MCF 10A (cell line): Measurements from ENCODE around the gene NCKAP1. TPM values are rescaled to one million over a fixed set of nuclear protein-coding genes. Genes with fewer than 3 reads are reported as not detected.

Experiments
- BruUV-seq: library from RNA; stranded (reverse); fragments of 400-500 nt; replicated peaks from 2 replicates; lab custom pipeline; 2021; lab: Mats Ljungman, UMichigan
- CTCF ChIA-PET: fragments of 300-600 bp; sonication (Branson Sonifier 250); formaldehyde crosslinking; extraction: SDS; loops from one replicate; lab custom pipeline; 2021; ENCODE audit warnings: antibody characterized with exemption, inconsistent platforms; lab: Yijun Ruan, JAX
- POLR2A ChIA-PET: fragments of 300-600, 350-650 bp; sonication (Branson Sonifier 250); formaldehyde crosslinking; extraction: SDS; loops from one replicate; lab custom pipeline; 2020; ENCODE audit warnings: antibody characterized with exemption, inconsistent platforms; lab: Yijun Ruan, JAX
- DNase-seq: peaks from one replicate; pipeline ENCODE4 v3.0.0-alpha.2; 2018; ENCODE audit not compliant: unreplicated experiment
- H3K27ac Mint-ChIP-seq: one replicate; pipeline ENCODE4 v1.8.0; 2022; ENCODE audit warnings: mild to moderate bottlenecking, low read depth, mixed read lengths; ENCODE audit not compliant: unreplicated experiment
- H3K27me3 Mint-ChIP-seq: one replicate; pipeline ENCODE4 v1.8.0; 2022; ENCODE audit warnings: mixed read lengths; ENCODE audit not compliant: insufficient read depth, unreplicated experiment
- H3K36me3 Mint-ChIP-seq: one replicate; pipeline ENCODE4 v1.8.0; 2022; ENCODE audit warnings: mild to moderate bottlenecking, moderate library complexity, mixed read lengths; ENCODE audit not compliant: insufficient read depth, unreplicated experiment
- H3K4me1 Mint-ChIP-seq: one replicate; pipeline ENCODE4 v1.8.0; 2022; ENCODE audit warnings: mixed read lengths; ENCODE audit not compliant: insufficient read depth, unreplicated experiment
- H3K4me3 Mint-ChIP-seq: one replicate; pipeline ENCODE4 v1.8.0; 2022; ENCODE audit warnings: mild to moderate bottlenecking, moderate library complexity, mixed read lengths; ENCODE audit not compliant: unreplicated experiment
- H3K9me3 Mint-ChIP-seq: one replicate; pipeline ENCODE4 v1.8.0; 2022; ENCODE audit warnings: mixed read lengths; ENCODE audit not compliant: unreplicated experiment
- intact Hi-C: fragments of 100-400 bp; cut with micrococcal nuclease; formaldehyde crosslinking; loops from 2 replicates; pipeline ENCODE4 v1.14.1; 2022
- total RNA-seq: library from RNA; stranded (reverse); gene quantifications from 2 replicates; pipeline ENCODE4 v1.2.3, GENCODE V29; 2022
- TF ChIP-seq, protein P1 (sequence below): fragments of 200-600 bp; IDR thresholded peaks from one replicate; pipeline ENCODE4 v1.8.0; 2022; ENCODE audit warnings: antibody characterized with exemption, mild to moderate bottlenecking; ENCODE audit not compliant: unreplicated experiment

Gene NCKAP1
- total RNA-seq, 1 experiment from 2014 or later = 160 TPM

DNA sequence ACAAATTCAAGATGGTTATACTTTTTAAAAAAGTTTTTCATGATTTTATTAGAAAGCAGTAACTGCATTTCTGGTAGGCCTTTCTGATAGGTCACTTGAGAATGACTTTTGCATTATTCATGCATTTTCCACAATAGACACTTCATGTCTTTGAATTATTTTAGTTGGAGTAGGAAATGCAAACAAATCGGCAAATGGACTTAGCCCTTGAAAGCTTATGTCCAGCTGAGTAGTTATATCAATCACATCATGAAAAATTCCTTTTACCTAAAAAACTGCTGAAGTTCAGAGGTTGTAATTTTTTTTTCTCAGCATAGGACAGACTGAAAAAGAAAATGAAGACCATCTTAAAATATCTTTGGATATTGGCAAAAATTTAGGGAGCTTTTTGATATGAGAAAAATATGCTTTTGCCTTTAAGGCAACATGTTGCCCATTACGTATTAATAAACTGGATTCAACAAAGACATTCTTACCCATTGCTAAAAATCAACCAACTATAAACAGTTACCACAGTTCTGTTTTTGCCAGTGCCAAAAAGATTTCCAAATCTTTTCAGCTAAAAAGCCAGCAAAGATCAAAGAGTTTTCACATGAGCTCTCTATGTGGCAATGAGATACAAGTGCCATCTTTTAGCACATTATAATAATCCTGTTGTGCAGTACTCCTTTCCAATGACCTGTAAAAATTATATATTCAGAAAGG is 126.3 kb downstream of the NCKAP1 start:
- no peak overlapping the region for H3K27ac Mint-ChIP-seq
- DNase-seq = no peak
- intact Hi-C loops = no loop called here
- no TSS peak for BruUV-seq
- no peaks in the 10 kb centered on the region for H3K27me3 Mint-ChIP-seq
- peaks cover 72% of the 10 kb centered on the region for H3K36me3 Mint-ChIP-seq
- peaks cover 7% of the 10 kb centered on the region for H3K4me1 Mint-ChIP-seq
- no peak overlapping the region for H3K4me3 Mint-ChIP-seq
- POLR2A ChIA-PET = interaction anchor here (0.6 to 1.0 kb wide), 2 partner anchors 124 to 195 kb away, joined by 3 to 4 read pairs; no protein-coding TSS in a partner anchor
- TF ChIP-seq, protein P1, sequence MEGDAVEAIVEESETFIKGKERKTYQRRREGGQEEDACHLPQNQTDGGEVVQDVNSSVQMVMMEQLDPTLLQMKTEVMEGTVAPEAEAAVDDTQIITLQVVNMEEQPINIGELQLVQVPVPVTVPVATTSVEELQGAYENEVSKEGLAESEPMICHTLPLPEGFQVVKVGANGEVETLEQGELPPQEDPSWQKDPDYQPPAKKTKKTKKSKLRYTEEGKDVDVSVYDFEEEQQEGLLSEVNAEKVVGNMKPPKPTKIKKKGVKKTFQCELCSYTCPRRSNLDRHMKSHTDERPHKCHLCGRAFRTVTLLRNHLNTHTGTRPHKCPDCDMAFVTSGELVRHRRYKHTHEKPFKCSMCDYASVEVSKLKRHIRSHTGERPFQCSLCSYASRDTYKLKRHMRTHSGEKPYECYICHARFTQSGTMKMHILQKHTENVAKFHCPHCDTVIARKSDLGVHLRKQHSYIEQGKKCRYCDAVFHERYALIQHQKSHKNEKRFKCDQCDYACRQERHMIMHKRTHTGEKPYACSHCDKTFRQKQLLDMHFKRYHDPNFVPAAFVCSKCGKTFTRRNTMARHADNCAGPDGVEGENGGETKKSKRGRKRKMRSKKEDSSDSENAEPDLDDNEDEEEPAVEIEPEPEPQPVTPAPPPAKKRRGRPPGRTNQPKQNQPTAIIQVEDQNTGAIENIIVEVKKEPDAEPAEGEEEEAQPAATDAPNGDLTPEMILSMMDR = no peak
- CTCF ChIA-PET = interaction anchor here (0.5 to 1.0 kb wide), 5 partner anchors 18 to 1761 kb away, joined by 3 to 4 read pairs (median 3); no protein-coding TSS in a partner anchor
- no peaks in the 10 kb centered on the region for H3K9me3 Mint-ChIP-seq

DNA sequence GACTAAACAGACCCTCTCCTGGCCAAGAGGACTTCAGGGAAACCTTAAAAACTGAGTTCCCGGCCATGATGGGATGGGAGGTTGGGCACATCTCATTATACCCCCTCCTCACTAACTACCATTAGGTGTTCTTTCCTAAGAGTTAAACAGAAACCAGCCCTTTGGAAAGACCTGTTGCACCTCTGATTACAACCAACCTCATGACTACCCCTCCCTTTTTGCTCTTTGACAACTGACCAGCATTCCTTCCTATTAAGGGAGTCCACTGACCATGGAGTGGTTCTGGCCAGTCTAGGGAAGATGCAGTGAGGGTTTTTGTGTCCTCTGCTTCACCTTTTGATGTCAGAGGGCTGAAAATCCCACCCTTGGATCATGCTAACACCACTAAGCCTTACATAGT is 127.3 kb downstream of the NCKAP1 start:
- no peaks in the 10 kb centered on the region for H3K27me3 Mint-ChIP-seq
- intact Hi-C loops = no loop called here
- no TSS peak for BruUV-seq
- CTCF ChIA-PET = interaction anchor here (1.0 kb wide), 1 partner anchor 144 kb away, joined by 4 read pairs; no protein-coding TSS in a partner anchor
- H3K4me1 Mint-ChIP-seq = peaks cover under 1% of the 10 kb centered on the region
- H3K36me3 Mint-ChIP-seq = peaks cover 74% of the 10 kb centered on the region
- no peak for DNase-seq
- no peak overlapping the region for H3K4me3 Mint-ChIP-seq
- TF ChIP-seq, protein P1 = no peak
- H3K9me3 Mint-ChIP-seq = no peaks in the 10 kb centered on the region
- H3K27ac Mint-ChIP-seq = no peak overlapping the region
- POLR2A ChIA-PET = no interaction called here

DNA sequence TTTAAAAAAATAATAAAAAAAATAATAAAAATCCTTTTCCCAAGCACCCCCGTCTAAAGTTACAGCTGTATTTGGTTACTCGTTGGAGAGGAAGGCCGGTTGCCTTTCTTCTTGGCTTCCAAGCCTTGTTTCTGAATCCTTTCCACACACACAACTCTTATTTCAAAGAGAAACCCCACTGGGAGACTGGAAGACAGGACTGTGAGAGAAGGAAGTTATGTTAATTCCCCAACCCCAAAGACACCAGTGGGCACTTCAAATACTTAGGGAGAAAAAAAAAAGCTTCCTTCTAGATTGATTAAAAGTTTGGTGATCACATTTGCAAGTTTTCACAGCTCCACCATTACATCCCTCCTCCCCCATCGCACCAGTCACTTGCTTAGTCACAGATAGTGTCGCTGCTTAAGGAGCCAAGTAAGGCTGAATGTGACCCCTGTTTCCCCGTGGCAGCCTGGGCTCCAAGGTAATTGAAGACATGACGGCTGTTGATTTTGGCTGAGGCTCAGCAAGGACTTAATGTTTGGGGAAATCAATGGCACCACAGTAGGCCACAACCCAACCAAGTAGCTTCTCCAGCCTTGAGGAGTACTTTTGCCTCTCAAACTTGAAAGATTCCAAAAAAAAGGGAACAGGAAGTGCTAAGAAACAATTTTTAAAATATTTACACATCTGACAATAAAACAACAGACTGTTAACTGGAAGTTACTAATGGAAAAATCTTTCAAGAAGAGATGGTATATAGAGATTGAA is 131.0 kb downstream of the NCKAP1 start:
- no peaks in the 10 kb centered on the region for H3K9me3 Mint-ChIP-seq
- no TSS peak for BruUV-seq
- ChIA-PET POLR2A (interaction anchor here (1.4 kb wide), 1 partner anchor 9 kb away, joined by 5 read pairs; no protein-coding TSS in a partner anchor), CTCF (no interaction called here)
- H3K4me1 Mint-ChIP-seq = no peaks in the 10 kb centered on the region
- intact Hi-C loops = no loop called here
- peaks cover 65% of the 10 kb centered on the region for H3K36me3 Mint-ChIP-seq
- H3K27ac Mint-ChIP-seq = no peak overlapping the region
- no peak for DNase-seq
- no peaks in the 10 kb centered on the region for H3K27me3 Mint-ChIP-seq
- TF ChIP-seq, protein P1 = no peak
- no peak overlapping the region for H3K4me3 Mint-ChIP-seq

DNA sequence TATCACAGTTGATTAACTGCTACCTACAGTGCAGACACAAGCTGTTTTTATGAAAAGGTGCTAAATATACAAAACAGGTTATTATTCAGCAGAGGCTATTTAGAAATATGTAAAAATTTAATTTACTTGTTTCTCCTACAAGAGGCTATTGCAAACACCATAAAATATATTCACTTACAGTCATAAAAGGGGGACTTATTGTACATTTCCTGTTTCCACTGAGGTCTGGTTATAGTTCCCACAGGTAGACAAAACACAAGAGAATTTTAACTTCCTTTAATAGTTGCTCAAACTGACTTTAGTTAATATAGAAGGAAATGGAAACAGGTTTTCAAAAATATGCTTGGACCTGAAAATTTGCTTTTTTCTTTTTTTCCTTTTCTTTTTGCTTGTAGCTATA is 131.8 kb downstream of the NCKAP1 start:
- intact Hi-C loops = no loop called here
- no peaks in the 10 kb centered on the region for H3K9me3 Mint-ChIP-seq
- TF ChIP-seq, protein P1 = no peak

More for the DNA sequence above, 131.8 kb downstream of the NCKAP1 start:
- CTCF ChIA-PET = no interaction called here
- no peaks in the 10 kb centered on the region for H3K4me1 Mint-ChIP-seq
- H3K4me3 Mint-ChIP-seq = no peak overlapping the region
- POLR2A ChIA-PET = interaction anchor here (0.9 to 1.4 kb wide), 2 partner anchors 10 to 21 kb away, joined by 4 to 5 read pairs; no protein-coding TSS in a partner anchor
- peaks cover 59% of the 10 kb centered on the region for H3K36me3 Mint-ChIP-seq
- BruUV-seq = no TSS peak
- no peaks in the 10 kb centered on the region for H3K27me3 Mint-ChIP-seq
- no peak for DNase-seq
- H3K27ac Mint-ChIP-seq = no peak overlapping the region
